ENCODE results near the gene KAT8. TPM values are rescaled to one million over a fixed set of nuclear protein-coding genes. Genes with fewer than 3 reads are reported as not detected.

The KAT8 gene
- total and polyA plus RNA-seq, 2 of the 4 experiments (the other 2 are of a cell fraction), result 19.4 to 27.4 TPM

GRCh38 chr16:31112711-31113110 lies 4.8 kb upstream of the KAT8 start:
- no peak overlapping the region for H3K4ac ChIP-seq (ENCODE audit: low read depth, low read length)
- ChIA-PET CTCF (no interaction called here), POLR2A (ENCODE audit: unreplicated experiment) (no interaction called here)
- peaks cover 22 to 52% of the 10 kb centered on the region in 2 experiments for H3K79me1 ChIP-seq (ENCODE audit: low read depth in 1 of 2, low read length in 2 of 2)
- no peak overlapping the region for H4K8ac ChIP-seq (ENCODE audit: low read depth in 2 of 2, low read length in 2 of 2)
- no peaks in the 10 kb centered on the region; the same call in 1 of the 2 replicates for H4K20me1 ChIP-seq (ENCODE audit: insufficient read depth, low read length)
- H3K9ac ChIP-seq (ENCODE audit: low read depth, low read length), result no peak overlapping the region
- H3K4me2 ChIP-seq (ENCODE audit: low read depth, low read length), result no peak overlapping the region
- DNase-seq (no peak), ATAC-seq (ENCODE audit: low read depth) (no peak)
- H3K56ac ChIP-seq (ENCODE audit: extremely low read depth, insufficient read depth, low read length), result no peak overlapping the region
- no peak overlapping the region for H2AK9ac ChIP-seq (replicated peaks; ENCODE audit: low read depth, low read length, poor library complexity)
- H3K27me3 ChIP-seq (ENCODE audit: control insufficient read depth, insufficient read depth, low read length), result no peaks in the 10 kb centered on the region
- H2BK120ac ChIP-seq (ENCODE audit: low read depth, low read length), result no peak overlapping the region
- no peak overlapping the region for H2BK20ac ChIP-seq (ENCODE audit: low read depth, low read length)
- no peak overlapping the region for H3K18ac ChIP-seq (ENCODE audit: low read depth, low read length)
- intact Hi-C loops (cut with micrococcal nuclease), result no loop called here
- no peaks in the 10 kb centered on the region for H3K9me3 ChIP-seq (ENCODE audit: control insufficient read depth, insufficient read depth, low read length)
- no peak overlapping the region for H3K14ac ChIP-seq (replicated peaks; ENCODE audit: low read depth, low read length)
- no peak overlapping the region for H3K4me3 ChIP-seq (ENCODE audit: insufficient read depth, low read depth, low read length)
- no peak overlapping the region for H3K27ac ChIP-seq (ENCODE audit: insufficient read depth, low read length)
- TF ChIP-seq MAFK (IDR thresholded peaks at IDR 0.05; ENCODE audit: low read depth, low read length), result no peak
- no peak for TF ChIP-seq CHD1 (IDR thresholded peaks at IDR 0.05; ENCODE audit: low read depth, low read length)
- no peak for TF ChIP-seq MXI1 (IDR thresholded peaks at IDR 0.05; ENCODE audit: borderline replicate concordance, low read depth, low read length)
- no peak for TF ChIP-seq NFE2L2 (IDR thresholded peaks at IDR 0.05; ENCODE audit: low read depth, low read length)
- TF ChIP-seq SMC3 (IDR thresholded peaks at IDR 0.05; ENCODE audit: low read depth, low read length), result no peak
- no peak for TF ChIP-seq RCOR1 (IDR thresholded peaks at IDR 0.05; ENCODE audit: insufficient replicate concordance, low read length)
- no peak for TF ChIP-seq RFX5 (IDR thresholded peaks at IDR 0.05; ENCODE audit: low read depth, low read length)
- TF ChIP-seq, protein P1, sequence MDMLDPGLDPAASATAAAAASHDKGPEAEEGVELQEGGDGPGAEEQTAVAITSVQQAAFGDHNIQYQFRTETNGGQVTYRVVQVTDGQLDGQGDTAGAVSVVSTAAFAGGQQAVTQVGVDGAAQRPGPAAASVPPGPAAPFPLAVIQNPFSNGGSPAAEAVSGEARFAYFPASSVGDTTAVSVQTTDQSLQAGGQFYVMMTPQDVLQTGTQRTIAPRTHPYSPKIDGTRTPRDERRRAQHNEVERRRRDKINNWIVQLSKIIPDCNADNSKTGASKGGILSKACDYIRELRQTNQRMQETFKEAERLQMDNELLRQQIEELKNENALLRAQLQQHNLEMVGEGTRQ (IDR thresholded peaks at IDR 0.05; ENCODE audit: low read depth, low read length), result no peak
- TF ChIP-seq MAZ (IDR thresholded peaks at IDR 0.05; ENCODE audit: borderline replicate concordance, low read depth, low read length), result no peak
- TF ChIP-seq BHLHE40 (IDR thresholded peaks at IDR 0.05; ENCODE audit: low read depth, low read length), result no peak
- dilution Hi-C loops (cut with HindIII; ENCODE audit: low sequenced_read_pairs, unreplicated experiment), result no loop called here
- H3K23ac ChIP-seq (ENCODE audit: low read depth, low read length), result no peak overlapping the region
- H3K9me1 ChIP-seq (ENCODE audit: insufficient read depth, low read length), result peaks cover 11% of the 10 kb centered on the region; the same call in 1 of the 2 replicates
- H2AK5ac ChIP-seq (ENCODE audit: low read depth, low read length), result no peak overlapping the region
- in situ Hi-C loops (cut with MboI; ENCODE audit: low sequenced_read_pairs), result no loop called here
- no peak overlapping the region for H2AFZ ChIP-seq (replicated peaks; ENCODE audit: low read length, poor library complexity)
- no peak overlapping the region for H4K5ac ChIP-seq (ENCODE audit: low read depth, low read length)
- H3K36me3 ChIP-seq (ENCODE audit: control insufficient read depth, insufficient read depth, low read length), result peaks cover 40% of the 10 kb centered on the region
- no peak overlapping the region for H2BK5ac ChIP-seq (ENCODE audit: low read depth, low read length, poor library complexity, severe bottlenecking)
- H3K4me1 ChIP-seq (ENCODE audit: control insufficient read depth, insufficient read depth, low read length), result peaks cover 2% of the 10 kb centered on the region; the same call in 1 of the 2 replicates
- H4K91ac ChIP-seq (ENCODE audit: insufficient read depth, low read depth, low read length), result no peak overlapping the region
- H2BK15ac ChIP-seq (ENCODE audit: low read depth, low read length), result no peak overlapping the region
- no TSS peak for BruUV-seq (replicated peaks)
- WGBS, 2 experiments (ENCODE audit: extremely low coverage in 2 of 2, insufficient read length in 1 of 2), result 100% methylated on average over 2 of the region's 2 CpGs; no CpG with 5 or more reads in 1 of the 2 experiments
